Parathyroid adenoma (tissue), 2 donors: ENCODE results near the gene TMEM42.
"Not testable (repeated sequence)": the region's sequence is repeated elsewhere in the genome, so short reads cannot be mapped to it uniquely, and the experiment has no call there.

Experiments used
- H2AFZ ChIP-seq: fragments of 300-600 bp; sonication (generic); one replicate; pipeline ENCODE4 v1.7.0; 2017; ENCODE audit warnings: antibody characterized with exemption, mild to moderate bottlenecking
- H3K27ac ChIP-seq: fragments of 300-600 bp; sonication (generic); one replicate; pipeline ENCODE4 v1.7.0; 2017
- H3K27me3 ChIP-seq: fragments of 300-600 bp; sonication (generic); one replicate; pipeline ENCODE4 v1.7.0; 2017; ENCODE audit warnings: low read length; ENCODE audit not compliant: control insufficient read depth, insufficient read depth
- H3K36me3 ChIP-seq: fragments of 300-600 bp; sonication (generic); one replicate; pipeline ENCODE4 v1.7.0; 2017; ENCODE audit warnings: low read length; ENCODE audit not compliant: control insufficient read depth, insufficient read depth
- H3K4me1 ChIP-seq: fragments of 300-600 bp; sonication (generic); one replicate; pipeline ENCODE4 v1.7.0; 2017; ENCODE audit warnings: control low read depth
- H3K4me2 ChIP-seq: fragments of 300-600 bp; sonication (generic); one replicate; pipeline ENCODE4 v1.7.0; 2017; ENCODE audit warnings: low read length
- H3K4me3 ChIP-seq: fragments of 300-600 bp; sonication (generic); one replicate; pipeline ENCODE4 v1.7.0; 2017; ENCODE audit warnings: low read depth, low read length
- H3K79me2 ChIP-seq: fragments of 300-600 bp; sonication (generic); one replicate; pipeline ENCODE4 v1.7.0; 2017; ENCODE audit warnings: control low read depth
- H3K9ac ChIP-seq: fragments of 300-600 bp; sonication (generic); one replicate; pipeline ENCODE4 v1.7.0; 2017; ENCODE audit warnings: mild to moderate bottlenecking
- H3K9me3 ChIP-seq: fragments of 300-600 bp; sonication (generic); one replicate; pipeline ENCODE4 v1.7.0; 2017; ENCODE audit warnings: low read length; ENCODE audit not compliant: control insufficient read depth
- TF ChIP-seq, protein P1 (sequence below): fragments of 300-600 bp; sonication (generic); IDR thresholded peaks from one replicate; pipeline ENCODE4 v1.7.0; 2017; ENCODE audit warnings: antibody characterized with exemption, mild to moderate bottlenecking
- donor health status: primary hyperparathyroidism.

The TMEM42 gene

DNA sequence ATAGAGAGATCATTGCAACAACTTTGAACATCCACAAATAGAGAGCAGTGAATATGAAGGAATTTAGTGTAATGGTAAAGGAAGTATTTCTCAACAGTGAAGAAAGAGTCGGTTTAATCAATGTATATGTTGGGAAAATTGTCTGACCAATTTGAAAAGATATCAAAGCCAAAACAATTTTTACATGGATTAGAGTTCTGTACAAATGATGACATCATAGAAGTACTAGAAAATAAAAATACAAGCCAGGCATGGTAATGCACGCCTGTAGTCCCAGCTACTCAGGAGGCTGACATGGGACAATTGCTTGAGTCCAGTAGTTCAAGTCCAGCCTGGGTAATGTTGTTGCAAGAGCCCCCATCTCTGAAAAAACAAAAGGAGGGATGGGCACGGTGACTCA lies 26.0 kb upstream of the TMEM42 start:
- H3K4me2 ChIP-seq, result no peak overlapping the region
- H3K27me3 ChIP-seq, result no peaks in the 10 kb centered on the region
- H3K79me2 ChIP-seq, result no peaks in the 10 kb centered on the region
- H3K4me3 ChIP-seq, result no peak overlapping the region
- H3K4me1 ChIP-seq, result peaks cover 1% of the 10 kb centered on the region
- H3K9ac ChIP-seq, result no peak overlapping the region
- H3K27ac ChIP-seq, result no peak overlapping the region
- TF ChIP-seq, protein P1, sequence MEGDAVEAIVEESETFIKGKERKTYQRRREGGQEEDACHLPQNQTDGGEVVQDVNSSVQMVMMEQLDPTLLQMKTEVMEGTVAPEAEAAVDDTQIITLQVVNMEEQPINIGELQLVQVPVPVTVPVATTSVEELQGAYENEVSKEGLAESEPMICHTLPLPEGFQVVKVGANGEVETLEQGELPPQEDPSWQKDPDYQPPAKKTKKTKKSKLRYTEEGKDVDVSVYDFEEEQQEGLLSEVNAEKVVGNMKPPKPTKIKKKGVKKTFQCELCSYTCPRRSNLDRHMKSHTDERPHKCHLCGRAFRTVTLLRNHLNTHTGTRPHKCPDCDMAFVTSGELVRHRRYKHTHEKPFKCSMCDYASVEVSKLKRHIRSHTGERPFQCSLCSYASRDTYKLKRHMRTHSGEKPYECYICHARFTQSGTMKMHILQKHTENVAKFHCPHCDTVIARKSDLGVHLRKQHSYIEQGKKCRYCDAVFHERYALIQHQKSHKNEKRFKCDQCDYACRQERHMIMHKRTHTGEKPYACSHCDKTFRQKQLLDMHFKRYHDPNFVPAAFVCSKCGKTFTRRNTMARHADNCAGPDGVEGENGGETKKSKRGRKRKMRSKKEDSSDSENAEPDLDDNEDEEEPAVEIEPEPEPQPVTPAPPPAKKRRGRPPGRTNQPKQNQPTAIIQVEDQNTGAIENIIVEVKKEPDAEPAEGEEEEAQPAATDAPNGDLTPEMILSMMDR, result no peak
- no peak overlapping the region for H2AFZ ChIP-seq
- no peaks in the 10 kb centered on the region for H3K36me3 ChIP-seq
- H3K9me3 ChIP-seq, result no peaks in the 10 kb centered on the region

DNA sequence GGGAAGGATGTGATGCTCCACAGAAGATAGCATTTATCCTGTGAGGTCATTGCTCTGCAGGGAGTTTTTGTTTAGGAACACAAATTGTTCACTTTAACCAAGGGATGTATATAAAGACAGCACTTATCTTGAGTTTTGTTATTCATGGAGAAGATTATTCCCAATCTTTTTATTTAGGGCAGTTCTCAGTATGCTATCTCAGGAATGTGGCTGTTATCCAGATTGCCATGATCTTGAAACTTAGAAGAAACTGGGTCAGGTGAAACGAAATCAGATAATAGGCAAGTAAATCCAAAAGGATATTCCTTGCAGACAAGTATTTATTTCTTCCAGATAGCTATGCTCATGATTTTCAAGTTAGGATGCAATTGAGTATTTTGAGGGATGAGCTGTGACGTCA lies 19.3 kb upstream of the TMEM42 start:
- Histone ChIP-seq H2AFZ (no peak overlapping the region), H3K27ac (no peak overlapping the region), H3K9me3 (no peaks in the 10 kb centered on the region), H3K27me3 (no peaks in the 10 kb centered on the region), H3K4me1 (peaks cover 13% of the 10 kb centered on the region), H3K4me2 (no peak overlapping the region), H3K36me3 (no peaks in the 10 kb centered on the region), H3K4me3 (no peak overlapping the region), H3K79me2 (no peaks in the 10 kb centered on the region), H3K9ac (no peak overlapping the region)
- TF ChIP-seq, protein P1, result no peak

DNA sequence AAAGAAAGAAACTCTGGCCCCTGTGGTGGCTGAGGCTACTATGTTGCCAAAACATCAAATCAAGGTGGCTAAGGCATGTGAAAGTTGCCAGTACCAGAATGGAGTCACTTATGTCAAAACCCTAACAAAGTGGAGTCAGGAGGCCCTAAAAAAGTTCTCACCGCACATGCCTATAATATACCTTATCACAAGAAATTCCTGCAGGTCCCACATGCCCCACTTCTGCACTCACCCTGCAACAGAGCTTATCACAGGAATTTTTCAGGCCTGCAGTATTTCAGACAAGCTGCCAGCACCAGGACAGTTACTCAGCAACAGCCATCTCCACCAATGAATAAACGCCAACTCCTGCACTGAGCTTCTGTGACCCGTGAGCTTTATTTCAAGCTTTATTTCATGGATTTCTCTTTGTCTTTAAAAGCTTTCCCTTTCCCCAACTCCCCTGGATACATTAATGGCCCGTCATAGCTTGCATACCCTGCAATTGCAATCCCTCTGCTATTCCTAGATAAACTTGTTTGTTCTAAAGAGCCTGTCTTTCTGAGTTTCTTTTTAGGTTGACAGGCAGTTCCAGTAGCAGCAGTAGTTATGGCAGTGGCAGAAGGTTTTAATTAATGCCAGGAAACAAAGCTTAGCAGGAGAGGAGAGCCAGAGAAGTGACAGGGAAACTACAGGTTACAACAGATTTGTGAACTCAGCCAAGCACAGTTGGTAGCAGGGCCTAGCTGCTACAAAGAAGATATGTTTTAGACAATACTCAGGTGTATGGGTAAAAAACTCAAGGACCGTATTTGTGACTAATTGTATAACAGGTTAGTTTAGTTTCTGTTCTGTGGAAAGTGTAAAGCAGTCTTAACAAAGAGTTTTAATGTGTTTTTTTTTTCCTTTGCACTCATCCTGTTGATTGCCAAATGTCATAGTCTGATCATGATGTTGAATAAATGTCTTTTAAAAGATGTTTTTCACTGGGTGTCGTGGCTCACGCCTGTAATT lies 15.9 kb upstream of the TMEM42 start:
- H3K36me3 ChIP-seq, result no peaks in the 10 kb centered on the region
- peaks cover 13% of the 10 kb centered on the region for H3K4me1 ChIP-seq
- TF ChIP-seq, protein P1, result no peak
- H3K9me3 ChIP-seq, result no peaks in the 10 kb centered on the region
- no peak overlapping the region for H3K4me2 ChIP-seq
- no peaks in the 10 kb centered on the region for H3K79me2 ChIP-seq
- peak overlapping the region; percentile 88 for H2AFZ ChIP-seq
- H3K4me3 ChIP-seq, result no peak overlapping the region
- no peak overlapping the region for H3K9ac ChIP-seq
- no peaks in the 10 kb centered on the region for H3K27me3 ChIP-seq
- peak overlapping the region; percentile 74 for H3K27ac ChIP-seq

DNA sequence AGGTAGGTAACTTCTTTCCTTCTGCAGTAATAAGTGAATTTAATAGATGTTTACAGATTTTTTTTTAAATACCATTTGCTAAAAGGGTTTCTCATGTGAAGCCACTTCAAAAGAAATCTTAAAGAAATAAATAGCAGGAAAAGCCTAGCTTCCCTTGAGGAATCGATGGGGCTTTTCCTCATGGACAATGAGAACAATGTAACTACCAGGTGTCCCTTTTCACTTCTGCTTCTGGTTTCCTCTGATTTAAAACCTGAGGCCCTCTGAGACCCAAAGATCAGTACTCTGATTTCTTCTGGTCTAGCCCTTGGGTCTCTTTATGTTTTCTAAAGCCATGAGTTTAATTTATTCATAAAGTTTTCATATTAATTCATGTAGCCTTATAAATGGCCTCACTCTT lies 13.1 kb upstream of the TMEM42 start:
- Histone ChIP-seq H3K36me3 (no peaks in the 10 kb centered on the region), H3K27ac (no peak overlapping the region), H3K9ac (no peak overlapping the region), H3K27me3 (no peaks in the 10 kb centered on the region), H3K79me2 (no peaks in the 10 kb centered on the region), H3K4me2 (no peak overlapping the region), H3K4me3 (no peak overlapping the region), H3K4me1 (peaks cover 13% of the 10 kb centered on the region), H3K9me3 (no peaks in the 10 kb centered on the region), H2AFZ (no peak overlapping the region)
- TF ChIP-seq, protein P1, result no peak

DNA sequence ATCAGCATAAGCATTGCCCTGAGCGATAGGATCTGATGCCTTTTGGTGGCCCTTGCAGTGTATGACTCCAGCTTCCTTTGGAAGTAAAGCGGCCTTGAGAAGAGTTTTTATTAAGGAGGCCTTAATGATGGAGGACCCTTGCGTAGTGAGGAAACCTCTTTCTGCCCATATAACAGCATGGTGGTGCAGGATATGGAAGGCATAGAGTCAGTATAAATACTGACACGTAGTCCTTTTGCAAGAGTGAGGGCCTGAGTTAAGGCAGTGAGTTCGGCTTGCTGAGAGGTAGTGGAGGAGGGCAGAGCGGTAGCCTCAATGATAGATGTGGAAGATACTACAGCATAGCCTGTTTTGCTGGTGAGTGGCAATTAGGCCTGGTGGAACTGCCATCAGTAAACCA lies 5.0 kb upstream of the TMEM42 start:
- not testable (repeated sequence) for H2AFZ ChIP-seq, H3K9ac ChIP-seq, H3K9me3 ChIP-seq, H3K27me3 ChIP-seq, H3K4me3 ChIP-seq, H3K36me3 ChIP-seq, H3K4me1 ChIP-seq, H3K4me2 ChIP-seq, H3K79me2 ChIP-seq, H3K27ac ChIP-seq
